ENCODE data around the gene DNTT.
"Not testable (repeated sequence)": the region's sequence is repeated elsewhere in the genome, so short reads cannot be mapped to it uniquely, and the experiment has no call there.

DNTT gene

GRCh38 chr10:96276426-96276825 lies 27.8 kb upstream of the DNTT start:
- no peak for DNase-seq (ENCODE audit: low read depth in 2 of 2)

- DNase-seq (ENCODE audit: low read depth in 2 of 2): no peak
Measured at GRCh38 chr10:96276831-96277230, 27.4 kb upstream of the DNTT start.

- DNase-seq (ENCODE audit: low read depth in 2 of 2): no peak
Measured at GRCh38 chr10:96279191-96279641, 25.0 kb upstream of the DNTT start.

- no peak for DNase-seq (ENCODE audit: low read depth in 2 of 2)
Measured at GRCh38 chr10:96280859-96281258, 23.4 kb upstream of the DNTT start.

- no peak for DNase-seq (ENCODE audit: low read depth in 2 of 2)
Measured at GRCh38 chr10:96281444-96282029, 22.7 kb upstream of the DNTT start.

GRCh38 chr10:96283351-96283750 lies 20.9 kb upstream of the DNTT start:
- DNase-seq (ENCODE audit: low read depth in 2 of 2): no peak

GRCh38 chr10:96283756-96284155 lies 20.5 kb upstream of the DNTT start:
- no peak for DNase-seq (ENCODE audit: low read depth in 2 of 2)

GRCh38 chr10:96285331-96285752 lies 18.9 kb upstream of the DNTT start:
- DNase-seq (ENCODE audit: low read depth in 2 of 2): no peak

GRCh38 chr10:96287392-96288105 lies 16.7 kb upstream of the DNTT start:
- DNase-seq (ENCODE audit: low read depth in 2 of 2): no peak

GRCh38 chr10:96288151-96288621 lies 16.0 kb upstream of the DNTT start:
- DNase-seq (ENCODE audit: low read depth in 2 of 2): no peak

GRCh38 chr10:96289218-96289910 lies 14.9 kb upstream of the DNTT start:
- no peak for DNase-seq (ENCODE audit: low read depth in 2 of 2)

GRCh38 chr10:96290368-96291133 lies 13.7 kb upstream of the DNTT start:
- DNase-seq (ENCODE audit: low read depth in 2 of 2): no peak

GRCh38 chr10:96292971-96293920 lies 11.0 kb upstream of the DNTT start:
- DNase-seq (ENCODE audit: low read depth in 2 of 2): no peak

GRCh38 chr10:96295475-96295874 lies 8.8 kb upstream of the DNTT start:
- no peak for DNase-seq (ENCODE audit: low read depth in 2 of 2)

- no peak for DNase-seq (ENCODE audit: low read depth in 2 of 2)
Measured at GRCh38 chr10:96297486-96297885, 6.7 kb upstream of the DNTT start.

- no peak for DNase-seq (ENCODE audit: low read depth in 2 of 2)
Measured at GRCh38 chr10:96298362-96298761, 5.9 kb upstream of the DNTT start.

- DNase-seq (ENCODE audit: low read depth in 2 of 2): no peak
Measured at GRCh38 chr10:96299383-96299782, 4.9 kb upstream of the DNTT start.

GRCh38 chr10:96301616-96302015 lies 2.6 kb upstream of the DNTT start:
- DNase-seq (ENCODE audit: low read depth in 2 of 2): no peak

- DNase-seq (ENCODE audit: low read depth in 2 of 2): no peak
Measured at GRCh38 chr10:96305019-96305418, 785 bp downstream of the DNTT start.

- DNase-seq (ENCODE audit: low read depth in 2 of 2): no peak
Measured at GRCh38 chr10:96306516-96306915, 2.3 kb downstream of the DNTT start.

- not testable (repeated sequence) for DNase-seq (ENCODE audit: low read depth in 2 of 2)
Measured at GRCh38 chr10:96308854-96309253, 4.6 kb downstream of the DNTT start.
